ENCODE measurements around the gene CPZ. TPM values are rescaled to one million over a fixed set of nuclear protein-coding genes. Genes with fewer than 3 reads are reported as not detected.

Gene CPZ
- total and polyA plus RNA-seq, 2 experiments from 2014 or later, result 24.6 to 37.3 TPM

- Histone ChIP-seq H3K4me3 (no peak overlapping the region), H3K4me1 (ENCODE audit: insufficient read depth) (peaks cover 17% of the 10 kb centered on the region), H3K9me2 (ENCODE audit: insufficient read depth) (no peaks in the 10 kb centered on the region), H2AFZ (no peak overlapping the region), H4K20me1 (replicated peaks; ENCODE audit: insufficient read depth) (peaks cover 8% of the 10 kb centered on the region; the same call in 1 of the 2 replicates), H3K27ac (ENCODE audit: low read depth) (no peak overlapping the region), H3K79me2 (replicated peaks; ENCODE audit: insufficient read depth) (peaks cover 13% of the 10 kb centered on the region), H3K4me2 (no peak overlapping the region), H3K36me3 (ENCODE audit: insufficient read depth) (no peaks in the 10 kb centered on the region), H3F3A (replicated peaks; ENCODE audit: low read depth) (no peaks in the 10 kb centered on the region), H3K27me3 (ENCODE audit: insufficient read depth) (no peaks in the 10 kb centered on the region)
- Mint-ChIP-seq H3K36me3 (ENCODE audit: low read depth) (no peaks in the 10 kb centered on the region; the same call in 2 of the 3 replicates), H3K4me1 (peaks cover 35% of the 10 kb centered on the region), H3K9me3 (no peaks in the 10 kb centered on the region), H3K27ac (no peak overlapping the region), H3K27me3 (ENCODE audit: insufficient read depth, low read depth, poor library complexity) (peaks cover 20% of the 10 kb centered on the region), H3K4me3 (no peak overlapping the region; the same call in 2 of the 3 replicates)
- TF ChIP-seq NANOG (IDR thresholded peaks at IDR 0.05; ENCODE audit: borderline replicate concordance) (no peak), ZNF331 (CRISPR knock-in tag; IDR thresholded peaks at IDR 0.05; ENCODE audit: low read depth) (no peak), CREB1 (CRISPR knock-in tag; IDR thresholded peaks at IDR 0.05; ENCODE audit: low read depth) (no peak), POLR2AphosphoS5 (IDR thresholded peaks at IDR 0.05; ENCODE audit: low read depth) (no peak), EZH2phosphoT487 (IDR thresholded peaks at IDR 0.05; ENCODE audit: unreplicated experiment) (no peak), CTCF (conservative IDR thresholded peaks at IDR 0.05; ENCODE audit: low read depth in 2 of 2) (no peak), ZNF114 (CRISPR knock-in tag; IDR thresholded peaks at IDR 0.05) (no peak), EZH2 (IDR thresholded peaks at IDR 0.05; ENCODE audit: low read depth, unreplicated experiment) (no peak), REST (IDR thresholded peaks at IDR 0.05; ENCODE audit: unreplicated experiment) (no peak), ETS1 (IDR thresholded peaks at IDR 0.05) (no peak), STAT1 (IDR thresholded peaks at IDR 0.05; ENCODE audit: unreplicated experiment) (no peak), ZNF462 (CRISPR knock-in tag; IDR thresholded peaks at IDR 0.05) (no peak), JUNB (IDR thresholded peaks at IDR 0.05; ENCODE audit: unreplicated experiment) (no peak)
- DNase-seq (ENCODE audit: low spot score) (no peak), ATAC-seq (no peak)
These were observed 1.5 kb upstream of the CPZ start for GRCh38 chr4:8591114-8591513.

Measured in GM23338 (cell line).